Uterus (tissue), 2 donors: Measurements from ENCODE around the gene MBP.

ENCODE experiments used
- CTCF ChIP-seq, 4 experiments: fragments of 200-600 bp in 2 of 4; fragments of 450-650 bp in 2 of 4; sonication (generic) in 2 of 4; IDR thresholded peaks; one replicate each; pipeline ENCODE4 v1.5.1; 2016 to 2019; ENCODE audit warnings: antibody characterized with exemption in 4 of 4, mild to moderate bottlenecking in 2 of 4, moderate library complexity in 1 of 4
- POLR2A ChIP-seq, 2 donors: fragments of 450-650 bp; IDR thresholded peaks; one replicate each; pipeline ENCODE4 v1.6.1; 2016; ENCODE audit warnings: antibody characterized with exemption in 2 of 2, mild to moderate bottlenecking in 1 of 2, moderate library complexity in 1 of 2

GRCh38 chr18:77143196-77143595, 10.6 kb upstream of the MBP start:
- TF ChIP-seq CTCF (IDR thresholded peaks at IDR 0.05) (no peak), POLR2A (IDR thresholded peaks at IDR 0.05) (no peak)
